Liver (tissue), 2 donors: ENCODE results near the gene CRHR1.

Experiments used
- CTCF ChIP-seq: fragments of 150-350 bp; IDR thresholded peaks from 2 replicates; pipeline ENCODE4 v1.5.1; 2017; ENCODE audit warnings: improper control_type of control experiment, low read depth, low read length; ENCODE audit not compliant: missing input control
- REST ChIP-seq: IDR thresholded peaks from 2 replicates; pipeline ENCODE4 v1.6.1; 2016; ENCODE audit warnings: antibody characterized with exemption, mild to moderate bottlenecking
- donor health status: healthy.

DNA sequence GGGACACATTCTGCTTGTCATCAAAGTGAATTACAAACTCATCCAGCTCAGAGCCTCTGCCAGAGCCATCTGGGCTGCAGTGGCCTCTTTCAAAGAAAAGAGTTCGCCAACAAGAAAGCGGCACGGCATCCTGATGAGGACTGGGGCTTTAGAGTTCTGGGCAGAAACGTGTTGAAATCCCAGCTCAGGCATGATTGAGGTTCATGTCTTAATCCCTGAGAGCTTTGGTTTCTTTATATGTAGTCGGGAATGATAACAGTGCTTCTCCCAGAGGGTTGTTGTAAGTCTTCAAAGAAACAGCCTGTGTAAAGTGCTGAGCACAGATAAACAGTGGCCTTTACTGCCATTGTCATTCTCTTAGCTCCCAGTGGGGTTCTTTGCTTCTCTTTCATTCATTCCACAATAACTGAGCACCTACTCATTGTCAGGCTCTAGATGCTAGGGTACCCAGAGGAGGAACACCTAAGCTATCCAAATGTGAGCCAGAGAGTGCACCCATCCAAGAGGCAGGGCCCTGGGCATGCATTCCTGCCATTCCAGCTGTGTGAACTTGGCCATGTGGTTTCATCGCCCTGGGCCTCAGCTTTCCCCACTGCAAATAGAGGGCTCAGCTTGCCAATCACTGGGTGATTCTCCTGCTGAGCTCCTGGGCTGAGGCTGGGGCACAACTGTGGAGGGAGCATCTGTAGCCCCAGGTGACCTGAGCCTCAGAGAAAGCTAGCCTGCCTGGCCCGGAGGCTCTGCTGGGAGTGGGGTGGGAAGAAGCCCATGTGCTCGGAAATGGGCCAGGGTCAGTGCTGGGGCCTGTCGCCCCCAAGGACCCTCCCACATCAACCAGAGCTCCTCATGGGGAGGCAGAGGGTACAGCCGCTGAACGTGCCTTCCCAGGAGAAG is 38.3 kb upstream of the CRHR1 start:
- TF ChIP-seq CTCF (no peak), REST (no peak)
